HepG2 (cell line): ENCODE data around the gene SLC2A11. TPM values are rescaled to one million over a fixed set of nuclear protein-coding genes. Genes with fewer than 3 reads are reported as not detected.
A peak's percentile ranks its signal among the peaks of the same experiment; 100 is the strongest.

Experiments used
- ETV6 ChIP-seq: sonication (generic); formaldehyde crosslinking; conservative IDR thresholded peaks from 2 replicates; pipeline ENCODE4 v1.4.0; 2020; ENCODE audit warnings: missing genetic modification reagents
- MAFK ChIP-seq, 2 experiments: IDR thresholded peaks in 1 of 2; conservative IDR thresholded peaks in 1 of 2; 2 replicates each; pipeline ENCODE4 v1.6.1; 2011; ENCODE audit warnings: improper control_type of control experiment in 2 of 2, low read length in 2 of 2
- NKX3-1 ChIP-seq: sonication (generic); formaldehyde crosslinking; IDR thresholded peaks from 2 replicates; pipeline ENCODE4 v1.5.0; 2020; ENCODE audit warnings: missing genetic modification reagents
- RCOR2 ChIP-seq: IDR thresholded peaks from 2 replicates; pipeline ENCODE4 v1.6.1; 2016; ENCODE audit warnings: missing biosample characterization, missing genetic modification reagents
- RFXANK ChIP-seq: IDR thresholded peaks from 2 replicates; pipeline ENCODE4 v1.6.1; 2016
- SKI ChIP-seq: fragments of 450-650 bp; IDR thresholded peaks from one replicate; pipeline ENCODE4 v1.6.1; 2018; ENCODE audit warnings: mild to moderate bottlenecking; ENCODE audit not compliant: partially characterized antibody
- TARDBP ChIP-seq: sonication (generic); formaldehyde crosslinking; IDR thresholded peaks from 2 replicates; pipeline ENCODE4 v1.8.0; 2022; ENCODE audit warnings: mild to moderate bottlenecking, missing genetic modification reagents
- YEATS4 ChIP-seq: sonication (generic); formaldehyde crosslinking; IDR thresholded peaks from 2 replicates; pipeline ENCODE4 v1.4.0; 2020; ENCODE audit warnings: missing genetic modification reagents, borderline replicate concordance
- ZFY ChIP-seq: sonication (generic); formaldehyde crosslinking; IDR thresholded peaks from 2 replicates; pipeline ENCODE4 v1.4.0; 2020; ENCODE audit warnings: missing genetic modification reagents
- ZMAT3 ChIP-seq: sonication (generic); formaldehyde crosslinking; conservative IDR thresholded peaks from 2 replicates; pipeline ENCODE4 v1.7.0; 2021; ENCODE audit warnings: missing genetic modification reagents
- ZNF12 ChIP-seq: sonication (generic); formaldehyde crosslinking; IDR thresholded peaks from 2 replicates; pipeline ENCODE4 v1.5.0; 2020; ENCODE audit warnings: missing genetic modification reagents
- ZNF124 ChIP-seq: sonication (generic); formaldehyde crosslinking; IDR thresholded peaks from 2 replicates; pipeline ENCODE4 v1.4.0; 2020; ENCODE audit warnings: missing genetic modification reagents
- ZNF333 ChIP-seq: sonication (generic); formaldehyde crosslinking; IDR thresholded peaks from 2 replicates; pipeline ENCODE4 v1.4.0; 2020; ENCODE audit warnings: mild to moderate bottlenecking, missing genetic modification reagents, borderline replicate concordance
- ZNF577 ChIP-seq: sonication (generic); formaldehyde crosslinking; IDR thresholded peaks from 2 replicates; pipeline ENCODE4 v1.4.0; 2020; ENCODE audit warnings: mild to moderate bottlenecking, low read depth, missing genetic modification reagents, borderline replicate concordance
- polyA plus RNA-seq, 8 experiments: library from polyadenylated mRNA; depleted of rRNA in 3 of 8; stranded (reverse) in 7 of 8; unstranded in 1 of 8; fragments of >200 nt; fragmentation: Illumina TruSeq in 4 of 8; extraction: Trizol in 4 of 8; gene quantifications; 2 replicates each; pipeline versions ENCODE4 v1.2.1 to v1.2.3, GENCODE V29; 2011 to 2016; ENCODE audit warnings: low read depth in 4 of 8, missing spikeins in 1 of 8, mixed read lengths in 1 of 8; ENCODE audit not compliant: insufficient read depth in 1 of 8
- total RNA-seq, 5 experiments: library from RNA; depleted of rRNA; stranded (reverse); fragments of >200 nt; fragmentation: Illumina TruSeq; extraction: Trizol; gene quantifications; 2 replicates each; pipeline ENCODE4 v1.2.3, GENCODE V29; 2016; ENCODE audit warnings: low read depth in 1 of 5
- TF ChIP-seq, protein P1 (sequence below): sonication (generic); formaldehyde crosslinking; IDR thresholded peaks from 2 replicates; pipeline ENCODE4 v1.8.1; 2023; ENCODE audit warnings: mild to moderate bottlenecking, missing genetic modification reagents, borderline replicate concordance
- TF ChIP-seq, protein P2 (sequence below): sonication (generic); formaldehyde crosslinking; IDR thresholded peaks from 2 replicates; pipeline ENCODE4 v1.5.1; 2020; ENCODE audit warnings: missing genetic modification reagents, mild to moderate bottlenecking, borderline replicate concordance
- TF ChIP-seq, protein P3 (sequence below), 2 experiments: IDR thresholded peaks; 2 replicates each; pipeline ENCODE4 v1.6.1; 2011 to 2012; ENCODE audit warnings: low read length in 2 of 2, borderline replicate concordance in 1 of 2, low read depth in 1 of 2, mild to moderate bottlenecking in 1 of 2, moderate library complexity in 1 of 2
- TF ChIP-seq, protein P4 (sequence below), 2 experiments: fragments of 450-650 bp in 1 of 2; sonication (generic) in 1 of 2; formaldehyde crosslinking; IDR thresholded peaks; 2 replicates each; pipeline versions ENCODE4 v1.5.0 to v1.8.0; 2020 to 2022; ENCODE audit warnings: mild to moderate bottlenecking in 1 of 2, missing genetic modification reagents in 1 of 2
- TF ChIP-seq, protein P5 (sequence below): sonication (generic); formaldehyde crosslinking; IDR thresholded peaks from 2 replicates; pipeline ENCODE4 v1.9.0; 2021; ENCODE audit warnings: missing genetic modification reagents, borderline replicate concordance

SLC2A11 gene
- total and polyA plus RNA-seq, 2 of the 13 experiments (the other 11 are each of a cell fraction or from before 2014, with no cell fraction given) = 15.2 to 15.4 TPM

DNA sequence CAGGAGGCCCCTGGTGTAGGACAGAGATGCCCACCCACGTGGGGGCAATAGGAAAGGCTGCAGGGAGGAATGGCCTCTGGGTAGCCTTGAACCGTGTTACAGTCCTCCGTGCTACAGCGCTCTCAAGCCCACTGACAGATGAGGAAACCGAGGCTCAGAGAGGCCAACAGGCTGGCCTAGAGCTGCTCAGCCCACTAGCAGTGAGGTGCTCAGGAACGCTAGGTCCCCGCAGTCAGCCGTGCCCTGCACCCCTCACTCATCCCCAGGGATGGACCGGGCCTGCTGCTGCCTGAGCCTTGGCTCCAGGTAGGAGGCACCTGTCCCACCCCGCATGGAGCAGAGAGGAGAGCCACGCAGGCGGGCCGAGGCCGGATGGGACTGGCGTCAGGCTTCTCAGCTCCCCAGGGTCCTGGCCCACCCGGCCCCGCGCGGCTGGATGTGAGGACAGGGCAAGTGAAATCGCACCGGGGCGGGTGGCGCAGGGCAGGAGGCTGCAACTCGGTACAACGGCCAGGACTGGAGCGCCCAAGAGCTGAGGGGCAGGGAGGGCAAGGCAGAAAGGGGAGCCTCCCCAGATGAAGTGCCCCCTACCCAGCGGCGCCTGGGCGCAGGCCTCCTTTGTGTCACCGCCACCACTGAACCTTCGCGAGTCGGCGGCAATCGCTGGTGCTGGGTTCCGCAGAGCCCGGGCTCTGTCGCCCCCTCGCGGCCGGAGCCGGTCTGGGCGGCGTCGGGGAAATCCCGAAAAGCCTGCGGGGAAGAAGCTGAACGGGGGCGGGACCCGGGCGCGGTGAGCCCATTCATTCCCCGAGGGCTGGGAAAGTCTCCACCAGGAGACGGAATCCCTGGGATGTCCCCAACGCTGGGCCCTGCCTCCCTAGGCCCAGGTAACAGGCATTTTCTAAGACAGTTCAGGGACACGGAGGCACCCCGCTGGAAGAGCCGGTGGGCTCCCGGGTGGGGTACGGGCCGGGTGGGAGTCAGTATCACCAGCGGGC is 8.4 kb upstream of the SLC2A11 start (continued):
- no peak for TF ChIP-seq ZNF577
- TF ChIP-seq RFXANK = no peak
- TF ChIP-seq ZMAT3 (CRISPR knock-in tag) = no peak
- peak; percentile 78; the same call in 1 of the 2 replicates for TF ChIP-seq ZNF124 (CRISPR knock-in tag)
- TF ChIP-seq ZFY (CRISPR knock-in tag) = peak; percentile 81
- TF ChIP-seq NKX3-1 (CRISPR knock-in tag) = no peak
- peak; percentile 60; the same call in 1 of the 2 replicates for TF ChIP-seq TARDBP
- TF ChIP-seq, protein P1, sequence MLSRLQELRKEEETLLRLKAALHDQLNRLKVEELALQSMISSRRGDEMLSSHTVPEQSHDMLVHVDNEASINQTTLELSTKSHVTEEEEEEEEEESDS (CRISPR knock-in tag) = no peak
- TF ChIP-seq, protein P2, sequence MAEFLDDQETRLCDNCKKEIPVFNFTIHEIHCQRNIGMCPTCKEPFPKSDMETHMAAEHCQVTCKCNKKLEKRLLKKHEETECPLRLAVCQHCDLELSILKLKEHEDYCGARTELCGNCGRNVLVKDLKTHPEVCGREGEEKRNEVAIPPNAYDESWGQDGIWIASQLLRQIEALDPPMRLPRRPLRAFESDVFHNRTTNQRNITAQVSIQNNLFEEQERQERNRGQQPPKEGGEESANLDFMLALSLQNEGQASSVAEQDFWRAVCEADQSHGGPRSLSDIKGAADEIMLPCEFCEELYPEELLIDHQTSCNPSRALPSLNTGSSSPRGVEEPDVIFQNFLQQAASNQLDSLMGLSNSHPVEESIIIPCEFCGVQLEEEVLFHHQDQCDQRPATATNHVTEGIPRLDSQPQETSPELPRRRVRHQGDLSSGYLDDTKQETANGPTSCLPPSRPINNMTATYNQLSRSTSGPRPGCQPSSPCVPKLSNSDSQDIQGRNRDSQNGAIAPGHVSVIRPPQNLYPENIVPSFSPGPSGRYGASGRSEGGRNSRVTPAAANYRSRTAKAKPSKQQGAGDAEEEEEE = no peak
- TF ChIP-seq, protein P3, sequence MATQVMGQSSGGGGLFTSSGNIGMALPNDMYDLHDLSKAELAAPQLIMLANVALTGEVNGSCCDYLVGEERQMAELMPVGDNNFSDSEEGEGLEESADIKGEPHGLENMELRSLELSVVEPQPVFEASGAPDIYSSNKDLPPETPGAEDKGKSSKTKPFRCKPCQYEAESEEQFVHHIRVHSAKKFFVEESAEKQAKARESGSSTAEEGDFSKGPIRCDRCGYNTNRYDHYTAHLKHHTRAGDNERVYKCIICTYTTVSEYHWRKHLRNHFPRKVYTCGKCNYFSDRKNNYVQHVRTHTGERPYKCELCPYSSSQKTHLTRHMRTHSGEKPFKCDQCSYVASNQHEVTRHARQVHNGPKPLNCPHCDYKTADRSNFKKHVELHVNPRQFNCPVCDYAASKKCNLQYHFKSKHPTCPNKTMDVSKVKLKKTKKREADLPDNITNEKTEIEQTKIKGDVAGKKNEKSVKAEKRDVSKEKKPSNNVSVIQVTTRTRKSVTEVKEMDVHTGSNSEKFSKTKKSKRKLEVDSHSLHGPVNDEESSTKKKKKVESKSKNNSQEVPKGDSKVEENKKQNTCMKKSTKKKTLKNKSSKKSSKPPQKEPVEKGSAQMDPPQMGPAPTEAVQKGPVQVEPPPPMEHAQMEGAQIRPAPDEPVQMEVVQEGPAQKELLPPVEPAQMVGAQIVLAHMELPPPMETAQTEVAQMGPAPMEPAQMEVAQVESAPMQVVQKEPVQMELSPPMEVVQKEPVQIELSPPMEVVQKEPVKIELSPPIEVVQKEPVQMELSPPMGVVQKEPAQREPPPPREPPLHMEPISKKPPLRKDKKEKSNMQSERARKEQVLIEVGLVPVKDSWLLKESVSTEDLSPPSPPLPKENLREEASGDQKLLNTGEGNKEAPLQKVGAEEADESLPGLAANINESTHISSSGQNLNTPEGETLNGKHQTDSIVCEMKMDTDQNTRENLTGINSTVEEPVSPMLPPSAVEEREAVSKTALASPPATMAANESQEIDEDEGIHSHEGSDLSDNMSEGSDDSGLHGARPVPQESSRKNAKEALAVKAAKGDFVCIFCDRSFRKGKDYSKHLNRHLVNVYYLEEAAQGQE (IDR thresholded peaks at IDR 0.05; ENCODE audit: borderline replicate concordance in 1 of 2, low read depth in 1 of 2, low read length in 2 of 2) = no peak
- TF ChIP-seq, protein P4, sequence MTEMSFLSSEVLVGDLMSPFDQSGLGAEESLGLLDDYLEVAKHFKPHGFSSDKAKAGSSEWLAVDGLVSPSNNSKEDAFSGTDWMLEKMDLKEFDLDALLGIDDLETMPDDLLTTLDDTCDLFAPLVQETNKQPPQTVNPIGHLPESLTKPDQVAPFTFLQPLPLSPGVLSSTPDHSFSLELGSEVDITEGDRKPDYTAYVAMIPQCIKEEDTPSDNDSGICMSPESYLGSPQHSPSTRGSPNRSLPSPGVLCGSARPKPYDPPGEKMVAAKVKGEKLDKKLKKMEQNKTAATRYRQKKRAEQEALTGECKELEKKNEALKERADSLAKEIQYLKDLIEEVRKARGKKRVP (CRISPR knock-in tag; IDR thresholded peaks at IDR 0.05) = no peak
- TF ChIP-seq ZNF333 (CRISPR knock-in tag) = 0 out of 2 replicates have a peak, but pooled peaks have one; percentile 16
- TF ChIP-seq, protein P5, sequence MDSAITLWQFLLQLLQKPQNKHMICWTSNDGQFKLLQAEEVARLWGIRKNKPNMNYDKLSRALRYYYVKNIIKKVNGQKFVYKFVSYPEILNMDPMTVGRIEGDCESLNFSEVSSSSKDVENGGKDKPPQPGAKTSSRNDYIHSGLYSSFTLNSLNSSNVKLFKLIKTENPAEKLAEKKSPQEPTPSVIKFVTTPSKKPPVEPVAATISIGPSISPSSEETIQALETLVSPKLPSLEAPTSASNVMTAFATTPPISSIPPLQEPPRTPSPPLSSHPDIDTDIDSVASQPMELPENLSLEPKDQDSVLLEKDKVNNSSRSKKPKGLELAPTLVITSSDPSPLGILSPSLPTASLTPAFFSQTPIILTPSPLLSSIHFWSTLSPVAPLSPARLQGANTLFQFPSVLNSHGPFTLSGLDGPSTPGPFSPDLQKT (CRISPR knock-in tag) = no peak
- TF ChIP-seq RCOR2 = peak; percentile 77
- TF ChIP-seq MAFK (conservative IDR thresholded peaks at IDR 0.05 in 1 of 2, IDR thresholded peaks at IDR 0.05 in 1 of 2; ENCODE audit: low read length in 2 of 2) = no peak
- peak; percentile 67; the same call in 1 of the 2 replicates for TF ChIP-seq ETV6
- no peak for TF ChIP-seq YEATS4 (CRISPR knock-in tag)
- no peak for TF ChIP-seq ZNF12 (CRISPR knock-in tag)
- TF ChIP-seq SKI = no peak
